ENCODE measurements around the gene KLK14.
A peak's percentile ranks its signal among the peaks of the same experiment; 100 is the strongest.

KLK14 gene

GRCh38 chr19:51084505-51084904, 1.8 kb upstream of the KLK14 start:
- Histone ChIP-seq H3K9ac (ENCODE audit: low read depth, low read length) (no peak overlapping the region), H3K9me3 (ENCODE audit: control insufficient read depth, insufficient read depth, low read length) (no peaks in the 10 kb centered on the region), H3K4me1 (ENCODE audit: insufficient read depth, low read length) (no peaks in the 10 kb centered on the region), H3K36me3 (ENCODE audit: insufficient read depth, low read length) (no peaks in the 10 kb centered on the region)

GRCh38 chr19:51083783-51084182, 1.1 kb upstream of the KLK14 start:
- Histone ChIP-seq H3K9me3 (ENCODE audit: control insufficient read depth, insufficient read depth, low read length) (no peaks in the 10 kb centered on the region), H3K36me3 (ENCODE audit: insufficient read depth, low read length) (no peaks in the 10 kb centered on the region), H3K9ac (ENCODE audit: low read depth, low read length) (no peak overlapping the region), H3K4me1 (ENCODE audit: insufficient read depth, low read length) (no peaks in the 10 kb centered on the region)

- no peaks in the 10 kb centered on the region for H3K9me3 ChIP-seq (ENCODE audit: control insufficient read depth, insufficient read depth, low read length)
- no peaks in the 10 kb centered on the region for H3K36me3 ChIP-seq (ENCODE audit: insufficient read depth, low read length)
- no peaks in the 10 kb centered on the region for H3K4me1 ChIP-seq (ENCODE audit: insufficient read depth, low read length)
- H3K9ac ChIP-seq (ENCODE audit: low read depth, low read length) = no peak overlapping the region
Measured at GRCh38 chr19:51083181-51083580, 494 bp upstream of the KLK14 start.

DNA sequence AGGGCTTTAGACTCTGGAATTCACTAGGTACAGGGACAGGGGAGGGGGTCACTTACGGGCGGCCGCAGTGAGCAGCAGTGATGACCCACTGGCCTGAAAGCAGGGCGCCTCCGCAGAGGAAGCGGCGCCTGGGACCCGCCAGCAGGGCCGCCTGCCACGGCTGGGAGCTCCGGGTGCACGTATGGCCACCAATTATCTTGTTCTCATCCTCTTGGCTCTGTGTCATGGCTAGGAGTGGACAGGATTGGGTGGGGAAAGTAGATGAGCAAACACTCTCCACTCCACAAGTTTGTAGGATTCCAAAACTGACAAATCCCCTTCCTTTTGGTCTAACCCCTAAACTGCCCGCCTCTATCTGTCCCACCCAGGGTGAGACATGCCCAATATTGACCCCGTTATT, 1.2 kb downstream of the KLK14 start:
- Histone ChIP-seq H3K4me1 (ENCODE audit: insufficient read depth, low read length) (no peaks in the 10 kb centered on the region), H3K9ac (ENCODE audit: low read depth, low read length) (no peak overlapping the region), H3K36me3 (ENCODE audit: insufficient read depth, low read length) (no peaks in the 10 kb centered on the region), H3K9me3 (ENCODE audit: control insufficient read depth, insufficient read depth, low read length) (no peaks in the 10 kb centered on the region)

- H3K9me3 ChIP-seq (ENCODE audit: control insufficient read depth, insufficient read depth, low read length) = no peaks in the 10 kb centered on the region
Measured at GRCh38 chr19:51079481-51080110, 3.1 kb downstream of the KLK14 start.

DNA sequence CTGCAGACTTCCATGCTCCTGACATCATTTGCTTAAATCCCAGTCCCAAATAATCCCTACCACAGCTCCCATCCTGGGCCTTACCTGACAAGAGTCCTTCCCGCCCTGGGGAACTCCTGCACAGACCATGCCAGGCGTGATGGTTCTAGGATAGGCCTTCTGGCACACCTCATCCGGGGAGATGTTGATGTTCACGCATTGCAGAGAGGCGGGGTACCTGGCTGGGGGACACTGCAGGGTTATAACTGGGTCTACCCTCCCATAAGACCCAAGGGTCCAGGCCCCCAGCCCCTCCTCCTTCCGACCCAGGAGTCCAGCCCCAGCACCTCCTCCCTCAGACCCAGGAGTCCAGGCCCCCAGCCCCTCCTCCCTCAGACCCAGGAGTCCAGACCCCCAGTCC, 4.0 kb downstream of the KLK14 start:
- no peaks in the 10 kb centered on the region for H3K4me1 ChIP-seq (ENCODE audit: insufficient read depth, low read length)
- no peak overlapping the region for H3K9ac ChIP-seq (ENCODE audit: low read depth, low read length)
- no peaks in the 10 kb centered on the region for H3K36me3 ChIP-seq (ENCODE audit: insufficient read depth, low read length)
- H3K9me3 ChIP-seq (ENCODE audit: control insufficient read depth, insufficient read depth, low read length) = no peaks in the 10 kb centered on the region

More at GRCh38 chr19:51079481-51080110, 3.1 kb downstream of the KLK14 start:
- no peaks in the 10 kb centered on the region for H3K36me3 ChIP-seq (ENCODE audit: insufficient read depth, low read length)
- H3K4me1 ChIP-seq (ENCODE audit: insufficient read depth, low read length) = no peaks in the 10 kb centered on the region
- H3K9ac ChIP-seq (ENCODE audit: low read depth, low read length) = no peak overlapping the region

- Histone ChIP-seq H3K36me3 (ENCODE audit: insufficient read depth, low read length) (no peaks in the 10 kb centered on the region), H3K9ac (ENCODE audit: low read depth, low read length) (no peak overlapping the region), H3K9me3 (ENCODE audit: control insufficient read depth, insufficient read depth, low read length) (no peaks in the 10 kb centered on the region), H3K4me1 (ENCODE audit: insufficient read depth, low read length) (no peaks in the 10 kb centered on the region)
Measured at GRCh38 chr19:51078104-51078503, 4.6 kb downstream of the KLK14 start.

- no peaks in the 10 kb centered on the region for H3K36me3 ChIP-seq (ENCODE audit: insufficient read depth, low read length)
- no peak overlapping the region for H3K9ac ChIP-seq (ENCODE audit: low read depth, low read length)
- H3K4me1 ChIP-seq (ENCODE audit: insufficient read depth, low read length) = no peaks in the 10 kb centered on the region
- no peaks in the 10 kb centered on the region for H3K9me3 ChIP-seq (ENCODE audit: control insufficient read depth, insufficient read depth, low read length)
Measured at GRCh38 chr19:51076631-51077213, 6.0 kb downstream of the KLK14 start.

GRCh38 chr19:51075998-51076397, 6.7 kb downstream of the KLK14 start:
- no peaks in the 10 kb centered on the region for H3K36me3 ChIP-seq (ENCODE audit: insufficient read depth, low read length)
- H3K4me1 ChIP-seq (ENCODE audit: insufficient read depth, low read length) = no peaks in the 10 kb centered on the region
- H3K9ac ChIP-seq (ENCODE audit: low read depth, low read length) = no peak overlapping the region
- no peaks in the 10 kb centered on the region for H3K9me3 ChIP-seq (ENCODE audit: control insufficient read depth, insufficient read depth, low read length)

GRCh38 chr19:51071095-51071405, 11.6 kb downstream of the KLK14 start:
- Histone ChIP-seq H3K36me3 (ENCODE audit: insufficient read depth, low read length) (no peaks in the 10 kb centered on the region), H3K9ac (ENCODE audit: low read depth, low read length) (no peak overlapping the region), H3K4me1 (ENCODE audit: insufficient read depth, low read length) (peaks cover under 1% of the 10 kb centered on the region; the same call in 1 of the 2 replicates), H3K9me3 (ENCODE audit: control insufficient read depth, insufficient read depth, low read length) (no peaks in the 10 kb centered on the region)

DNA sequence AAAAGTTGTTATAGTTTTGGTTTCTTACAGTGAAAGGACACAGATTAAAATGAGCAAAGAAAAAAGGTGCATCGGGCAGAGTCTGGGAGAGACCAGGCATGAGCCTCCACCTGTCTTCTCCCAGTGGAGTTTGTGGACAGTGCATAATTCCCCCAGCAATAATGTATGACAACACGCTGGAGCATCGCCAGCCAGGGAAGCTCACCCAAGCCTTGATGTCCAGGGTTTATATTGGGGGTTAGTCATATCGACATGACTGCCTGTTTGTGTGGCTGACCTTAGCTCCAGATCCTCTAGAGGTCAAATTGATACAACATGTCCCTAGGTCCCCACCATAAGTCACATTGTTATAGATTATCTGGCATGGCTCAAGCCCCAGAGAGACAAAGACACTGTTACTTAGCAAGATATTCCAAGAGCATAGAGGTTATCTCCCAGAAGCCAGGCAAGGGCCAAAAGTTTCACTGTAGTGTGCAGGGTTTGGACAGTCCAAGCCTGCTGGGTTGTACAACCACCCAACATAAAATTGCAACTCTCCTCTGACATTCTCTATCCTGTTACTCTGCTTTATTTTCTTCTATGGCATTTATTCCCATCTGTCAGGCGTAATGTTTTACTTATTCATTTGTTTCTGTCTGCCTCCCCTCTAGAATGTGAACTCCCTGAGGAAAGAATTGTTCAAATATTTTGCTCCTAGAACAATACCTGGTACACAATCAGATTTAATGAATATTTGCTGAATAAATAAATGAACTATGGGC, 12.2 kb downstream of the KLK14 start:
- Histone ChIP-seq H3K9ac (ENCODE audit: low read depth, low read length) (no peak overlapping the region), H3K36me3 (ENCODE audit: insufficient read depth, low read length) (no peaks in the 10 kb centered on the region), H3K9me3 (ENCODE audit: control insufficient read depth, insufficient read depth, low read length) (no peaks in the 10 kb centered on the region), H3K4me1 (ENCODE audit: insufficient read depth, low read length) (peaks cover 6% of the 10 kb centered on the region; the same call in 1 of the 2 replicates)

- H3K36me3 ChIP-seq (ENCODE audit: insufficient read depth, low read length) = no peaks in the 10 kb centered on the region
- H3K4me1 ChIP-seq (ENCODE audit: insufficient read depth, low read length) = peaks cover 6% of the 10 kb centered on the region; the same call in 1 of the 2 replicates
- H3K9me3 ChIP-seq (ENCODE audit: control insufficient read depth, insufficient read depth, low read length) = no peaks in the 10 kb centered on the region
- H3K9ac ChIP-seq (ENCODE audit: low read depth, low read length) = no peak overlapping the region
Measured at GRCh38 chr19:51066393-51067186, 16.1 kb downstream of the KLK14 start.

DNA sequence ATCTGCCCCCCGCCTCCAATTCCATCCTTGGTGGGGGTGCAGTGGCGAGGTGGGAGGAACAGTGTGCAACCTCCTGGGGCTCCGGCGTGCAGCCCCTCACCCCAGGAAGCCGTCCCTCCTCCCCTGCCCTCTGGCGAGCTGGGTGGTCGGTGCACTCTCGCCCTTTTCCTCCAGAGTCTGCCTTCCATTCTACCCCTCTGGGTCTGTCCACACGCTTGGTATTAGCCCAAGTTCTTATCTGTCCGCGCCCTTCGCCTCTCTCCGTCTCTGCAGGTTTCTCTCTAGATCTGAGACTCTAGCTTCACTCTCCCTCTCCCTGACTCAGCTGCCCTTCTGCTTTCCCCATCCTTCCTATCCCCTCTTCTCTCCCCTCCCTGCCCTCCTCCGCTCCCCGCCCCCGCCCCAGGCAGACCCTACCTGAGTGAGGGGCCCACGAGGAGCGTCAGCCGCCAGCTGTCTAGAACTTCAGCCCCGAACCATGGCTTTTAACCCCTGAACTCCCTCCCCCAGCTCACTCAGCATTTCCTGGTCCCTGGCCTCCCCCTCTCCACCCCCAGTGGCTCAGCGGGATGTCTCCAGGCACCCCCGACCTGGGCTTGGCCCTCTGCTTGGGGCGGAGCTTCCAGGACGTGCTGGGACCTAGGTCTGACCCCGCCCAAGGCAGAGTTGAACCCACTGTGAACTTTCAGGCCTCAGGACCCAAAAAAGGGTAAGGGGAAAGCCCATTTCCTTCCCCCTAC, 17.3 kb downstream of the KLK14 start:
- Histone ChIP-seq H3K9me3 (ENCODE audit: control insufficient read depth, insufficient read depth, low read length) (no peaks in the 10 kb centered on the region), H3K36me3 (ENCODE audit: insufficient read depth, low read length) (no peaks in the 10 kb centered on the region), H3K4me1 (ENCODE audit: insufficient read depth, low read length) (peaks cover 6% of the 10 kb centered on the region; the same call in 1 of the 2 replicates), H3K9ac (ENCODE audit: low read depth, low read length) (peak overlapping the region; percentile 72)

Measured in ES-I3 (cell line).